CD14-positive monocyte (primary cell): ENCODE data around the gene MYO5B. TPM values are rescaled to one million over a fixed set of nuclear protein-coding genes. Genes with fewer than 3 reads are reported as not detected.

Experiments used
- DNase-seq, 3 donors: peaks; one replicate each; pipeline ENCODE4 v3.0.0-alpha.2; 2011 to 2022
- H2AFZ ChIP-seq: 2 replicates; pipeline ENCODE4 v1.6.0; 2012; ENCODE audit warnings: mild to moderate bottlenecking, low read depth, low read length, inconsistent platforms; ENCODE audit not compliant: insufficient read depth, poor library complexity, severe bottlenecking
- H3K27ac ChIP-seq, 2 donors: 1 replicate in 1 of 2; 2 replicates in 1 of 2; pipeline ENCODE4 v1.5.1; 2012 to 2013; ENCODE audit warnings: low read length in 2 of 2, control low read depth in 1 of 2, inconsistent platforms in 1 of 2, low read depth in 1 of 2, mild to moderate bottlenecking in 1 of 2
- H3K27me3 ChIP-seq, 2 donors: one replicate each; pipeline versions ENCODE4 v1.6.0 to v1.6.1; 2011 to 2013; ENCODE audit warnings: low read length in 2 of 2; ENCODE audit not compliant: control insufficient read depth in 2 of 2, insufficient read depth in 2 of 2
- H3K36me3 ChIP-seq, 2 donors: replicated peaks in 1 of 2; 1 replicate in 1 of 2; 2 replicates in 1 of 2; pipeline versions ENCODE4 v1.5.1 to v1.6.1; 2012 to 2013; ENCODE audit warnings: low read length in 2 of 2, control low read depth in 1 of 2, inconsistent platforms in 1 of 2, mild to moderate bottlenecking in 1 of 2; ENCODE audit not compliant: insufficient read depth in 2 of 2, control insufficient read depth in 1 of 2
- H3K4me1 ChIP-seq, 2 donors: 1 replicate in 1 of 2; 2 replicates in 1 of 2; pipeline versions ENCODE4 v1.5.1 to v1.6.1; 2012 to 2013; ENCODE audit warnings: low read length in 2 of 2, control low read depth in 1 of 2, inconsistent platforms in 1 of 2, mild to moderate bottlenecking in 1 of 2, moderate library complexity in 1 of 2; ENCODE audit not compliant: insufficient read depth in 2 of 2, control insufficient read depth in 1 of 2
- H3K4me2 ChIP-seq: replicated peaks from 2 replicates; pipeline ENCODE3; 2012; ENCODE audit warnings: low read length, moderate library complexity, mild to moderate bottlenecking; ENCODE audit not compliant: poor library complexity, severe bottlenecking; ENCODE audit errors: extremely low read depth
- H3K4me3 ChIP-seq, 3 experiments: fragments of 200-600 bp in 1 of 3; sonication (generic) in 1 of 3; replicated peaks in 1 of 3; 1 replicate in 2 of 3; 2 replicates in 1 of 3; pipeline ENCODE4 v1.5.1; 2011 to 2013; ENCODE audit warnings: low read length in 3 of 3, mild to moderate bottlenecking in 3 of 3, control low read depth in 2 of 3, low read depth in 2 of 3, inconsistent platforms in 1 of 3, moderate library complexity in 1 of 3
- H3K79me2 ChIP-seq: 2 replicates; pipeline ENCODE4 v1.6.0; 2012; ENCODE audit warnings: mild to moderate bottlenecking, control low read depth, inconsistent platforms, low read length, moderate library complexity; ENCODE audit not compliant: insufficient read depth
- H3K9ac ChIP-seq: 2 replicates; pipeline ENCODE4 v1.6.0; 2017; ENCODE audit warnings: low read length, mild to moderate bottlenecking; ENCODE audit not compliant: insufficient read depth, poor library complexity, severe bottlenecking
- H3K9me3 ChIP-seq, 2 donors: replicated peaks in 1 of 2; 1 replicate in 1 of 2; 2 replicates in 1 of 2; pipeline versions ENCODE4 v1.5.1 to v1.6.1; 2012 to 2013; ENCODE audit warnings: low read length in 2 of 2, control low read depth in 1 of 2; ENCODE audit not compliant: control insufficient read depth in 1 of 2, insufficient read depth in 1 of 2
- H4K20me1 ChIP-seq: 2 replicates; pipeline ENCODE4 v1.6.0; 2012; ENCODE audit warnings: mild to moderate bottlenecking, low read length, control low read depth, moderate library complexity; ENCODE audit not compliant: insufficient read depth
- H3K27ac Mint-ChIP-seq, 7 donors: one replicate each; pipeline ENCODE4 v1.8.0; 2020; ENCODE audit warnings: mild to moderate bottlenecking in 7 of 7, mixed read lengths in 7 of 7, moderate library complexity in 6 of 7, inconsistent platforms in 2 of 7
- H3K27me3 Mint-ChIP-seq, 3 donors: one replicate each; pipeline ENCODE4 v1.8.0; 2021 to 2022; ENCODE audit warnings: low read depth in 3 of 3, mild to moderate bottlenecking in 3 of 3, mixed read lengths in 3 of 3, moderate library complexity in 3 of 3, inconsistent platforms in 1 of 3
- H3K36me3 Mint-ChIP-seq, 2 donors: one replicate each; pipeline ENCODE4 v1.8.0; 2020; ENCODE audit warnings: mixed read lengths in 2 of 2, inconsistent platforms in 1 of 2, mild to moderate bottlenecking in 1 of 2
- H3K4me1 Mint-ChIP-seq: one replicate; pipeline ENCODE4 v1.8.0; 2020; ENCODE audit warnings: mild to moderate bottlenecking, mixed read lengths
- H3K4me3 Mint-ChIP-seq, 2 donors: one replicate each; pipeline ENCODE4 v1.8.0; 2020; ENCODE audit warnings: mild to moderate bottlenecking in 2 of 2, mixed read lengths in 2 of 2, moderate library complexity in 1 of 2
- H3K9me3 Mint-ChIP-seq, 7 donors: one replicate each; pipeline ENCODE4 v1.8.0; 2020 to 2022; ENCODE audit warnings: mixed read lengths in 7 of 7, mild to moderate bottlenecking in 6 of 7, moderate library complexity in 6 of 7, inconsistent platforms in 2 of 7
- CTCF ChIP-seq: fragments of 200-600 bp; IDR thresholded peaks from one replicate; pipeline ENCODE4 v1.8.0; 2022; ENCODE audit warnings: antibody characterized with exemption, mild to moderate bottlenecking
- WGBS: methylation state at CpG from one replicate; pipeline ENCODE4 v1.1.5; 2013; ENCODE audit warnings: missing lambda C conversion rate; ENCODE audit not compliant: insufficient coverage; 5-methylcytosine and 5-hydroxymethylcytosine counted together
- intact Hi-C, 2 donors: fragments of 100-400 bp; cut with micrococcal nuclease; formaldehyde crosslinking; loops; one replicate each; pipeline versions ENCODE4 v1.15.0 to v1.15.1; 2023
- polyA plus RNA-seq, 3 donors: library from polyadenylated mRNA; depleted of rRNA in 1 of 3; unstranded in 2 of 3; stranded (reverse) in 1 of 3; fragments of 300-500 nt in 2 of 3; fragments of >200 nt in 1 of 3; fragmentation: Illumina TruSeq in 2 of 3; gene quantifications; 1 replicate in 2 of 3; 2 replicates in 1 of 3; pipeline ENCODE4 v1.2.3, GENCODE V29; 2012 to 2021

The MYO5B gene
- polyA plus RNA-seq, 3 donors, result 0.04 TPM; not detected in 2

- Histone ChIP-seq H3K4me2 (no peak overlapping the region), H3K27ac (no peak overlapping the region), H3K9me3 (no peaks in the 10 kb centered on the region), H2AFZ (no peak overlapping the region), H3K36me3 (no peaks in the 10 kb centered on the region), H4K20me1 (no peaks in the 10 kb centered on the region), H3K4me3 (no peak overlapping the region), H3K79me2 (no peaks in the 10 kb centered on the region), H3K4me1 (no peaks in the 10 kb centered on the region), H3K27me3 (peaks cover 20 to 40% of the 10 kb centered on the region in 2 donors), H3K9ac (no peak overlapping the region)
- Mint-ChIP-seq H3K9me3 (peaks cover 0 to 7% (median 5%) of the 10 kb centered on the region in 7 donors), H3K36me3 (no peaks in the 10 kb centered on the region), H3K4me3 (no peak overlapping the region), H3K4me1 (peaks cover 5% of the 10 kb centered on the region), H3K27ac (no peak overlapping the region), H3K27me3 (peaks cover 39 to 63% (median 50%) of the 10 kb centered on the region in 3 donors)
- DNase-seq, result no peak
- intact Hi-C loops, result no loop called here
- TF ChIP-seq CTCF, result no peak
- WGBS, result no CpG with 5 or more reads among the region's 1 CpG
Measured at GRCh38 chr18:50201476-50202018, 6.6 kb upstream of the MYO5B start.

- H3K27ac Mint-ChIP-seq, result no peak overlapping the region
- peaks cover 0 to 11% (median 4%) of the 10 kb centered on the region in 7 donors for H3K9me3 Mint-ChIP-seq
Measured at GRCh38 chr18:50199921-50200320, 5.0 kb upstream of the MYO5B start.

More at GRCh38 chr18:50199921-50200320, 5.0 kb upstream of the MYO5B start:
- H3K4me1 Mint-ChIP-seq, result peaks cover 11% of the 10 kb centered on the region
- no CpG with 5 or more reads among the region's 1 CpG for WGBS
- Histone ChIP-seq H4K20me1 (no peaks in the 10 kb centered on the region), H3K4me1 (peaks cover 0 to 3% of the 10 kb centered on the region in 2 donors), H3K9ac (no peak overlapping the region), H3K4me3 (no peak overlapping the region), H3K36me3 (no peaks in the 10 kb centered on the region), H2AFZ (no peak overlapping the region), H3K27me3 (peaks cover 32 to 50% of the 10 kb centered on the region in 2 donors), H3K4me2 (no peak overlapping the region), H3K79me2 (no peaks in the 10 kb centered on the region), H3K9me3 (peaks cover 0 to 5% of the 10 kb centered on the region in 2 donors), H3K27ac (no peak overlapping the region)
- H3K4me3 Mint-ChIP-seq, result peak overlapping the region in 1 of 2 donors; percentile 6
- no peak for TF ChIP-seq CTCF
- intact Hi-C loops, result no loop called here
- H3K36me3 Mint-ChIP-seq, result no peaks in the 10 kb centered on the region
- peaks cover 47 to 69% (median 61%) of the 10 kb centered on the region in 3 donors for H3K27me3 Mint-ChIP-seq
- DNase-seq, result no peak
